Hepatocyte (in vitro differentiated cells): ENCODE results near the gene RUNX3. TPM values are rescaled to one million over a fixed set of nuclear protein-coding genes. Genes with fewer than 3 reads are reported as not detected.
A peak's percentile ranks its signal among the peaks of the same experiment; 100 is the strongest.

Source experiments
- DNase-seq: peaks from one replicate; pipeline ENCODE4 v3.0.0-alpha.2; 2016; ENCODE audit warnings: low spot score
- H2AFZ ChIP-seq: fragments of 200-600 bp; sonication (generic); 2 replicates; pipeline ENCODE4 v1.6.0; 2016; ENCODE audit warnings: antibody characterized with exemption, mild to moderate bottlenecking
- H3K27ac ChIP-seq: fragments of 200-600 bp; sonication (generic); 2 replicates; pipeline ENCODE4 v1.5.1; 2016; ENCODE audit warnings: mild to moderate bottlenecking
- H3K27me3 ChIP-seq: fragments of 200-600 bp; sonication (generic); 2 replicates; pipeline ENCODE4 v1.6.1; 2016
- H3K36me3 ChIP-seq: fragments of 200-600 bp; sonication (generic); replicated peaks from 2 replicates; pipeline ENCODE4 v1.5.1; 2016; ENCODE audit warnings: low read depth; ENCODE audit not compliant: insufficient read depth
- H3K4me1 ChIP-seq: fragments of 200-600 bp; sonication (generic); 2 replicates; pipeline ENCODE4 v1.5.1; 2016; ENCODE audit warnings: mild to moderate bottlenecking, moderate library complexity; ENCODE audit not compliant: insufficient read depth
- H3K4me2 ChIP-seq: fragments of 200-600 bp; sonication (generic); 2 replicates; pipeline ENCODE4 v1.6.0; 2016
- H3K4me3 ChIP-seq: fragments of 200-600 bp; sonication (generic); 2 replicates; pipeline ENCODE4 v1.5.1; 2016; ENCODE audit warnings: mild to moderate bottlenecking
- H3K79me2 ChIP-seq: fragments of 200-600 bp; sonication (generic); 2 replicates; pipeline ENCODE4 v1.6.0; 2017; ENCODE audit warnings: mild to moderate bottlenecking
- H3K9me2 ChIP-seq: fragments of 200-600 bp; sonication (generic); replicated peaks from 2 replicates; pipeline ENCODE4 v1.6.0; 2017; ENCODE audit warnings: mild to moderate bottlenecking; ENCODE audit not compliant: insufficient read depth
- H3K9me3 ChIP-seq: fragments of 200-600 bp; sonication (generic); 2 replicates; pipeline ENCODE4 v1.5.1; 2016; ENCODE audit warnings: low read depth, mild to moderate bottlenecking
- H4K20me1 ChIP-seq: fragments of 200-600 bp; sonication (generic); 2 replicates; pipeline ENCODE4 v1.6.0; 2016; ENCODE audit warnings: mild to moderate bottlenecking; ENCODE audit not compliant: insufficient read depth, poor library complexity, severe bottlenecking
- EZH2 ChIP-seq: fragments of 200-600 bp; sonication (generic); IDR thresholded peaks from 2 replicates; pipeline ENCODE4 v1.6.1; 2016; ENCODE audit warnings: antibody characterized with exemption, mild to moderate bottlenecking, borderline replicate concordance
- EZH2phosphoT487 ChIP-seq: fragments of 200-600 bp; sonication (generic); IDR thresholded peaks from one replicate; pipeline ENCODE4 v1.6.1; 2018; ENCODE audit warnings: antibody characterized with exemption, mild to moderate bottlenecking, low read depth, moderate library complexity; ENCODE audit not compliant: unreplicated experiment, severe bottlenecking
- WGBS: methylation state at CpG from one replicate; pipeline ENCODE4 v1.1.6; 2016; ENCODE audit warnings: low lambda C conversion rate; ENCODE audit errors: missing lambda C conversion rate; 5-methylcytosine and 5-hydroxymethylcytosine counted together
- polyA plus RNA-seq: library from polyadenylated mRNA; unstranded; fragments of >200 nt; fragmentation: Nextera tagmentation; extraction: Ambion mirVana; gene quantifications from 2 replicates; pipeline ENCODE4 v1.2.1, GENCODE V29; 2016
- total RNA-seq: library from RNA; depleted of rRNA; stranded (reverse); fragments of >200 nt; gene quantifications from 2 replicates; pipeline ENCODE4 v1.2.3, GENCODE V29; 2014
- TF ChIP-seq, protein P1 (sequence below): fragments of 200-600 bp; sonication (generic); IDR thresholded peaks from 2 replicates; pipeline ENCODE4 v1.5.1; 2016; ENCODE audit warnings: antibody characterized with exemption, mild to moderate bottlenecking; ENCODE audit not compliant: poor library complexity

RUNX3 gene
- total and polyA plus RNA-seq, 2 experiments from 2014 or later = 0.13 to 0.16 TPM

DNA sequence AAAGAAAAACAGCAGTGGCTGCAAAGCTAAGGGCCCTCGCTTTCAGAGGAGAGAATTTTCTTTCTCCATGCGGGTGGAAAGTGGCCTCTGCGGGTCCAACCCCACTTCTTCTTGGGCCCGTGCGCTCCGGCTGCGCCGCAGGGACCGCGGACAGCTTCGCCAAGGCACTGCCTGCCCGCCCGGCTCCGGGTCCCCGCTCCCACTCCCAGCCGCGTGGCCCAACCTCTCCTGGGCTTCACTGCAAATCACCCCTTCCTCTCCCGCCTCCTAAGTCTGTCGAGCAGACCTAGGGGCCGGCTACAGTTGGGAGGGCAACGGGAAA, 1.0 kb upstream of the RUNX3 start:
- Histone ChIP-seq H3K79me2 (no peaks in the 10 kb centered on the region), H3K9me3 (no peaks in the 10 kb centered on the region), H3K4me1 (peaks cover 20% of the 10 kb centered on the region), H3K4me2 (no peak overlapping the region), H3K36me3 (no peaks in the 10 kb centered on the region), H2AFZ (no peak overlapping the region), H3K27ac (no peak overlapping the region), H4K20me1 (no peaks in the 10 kb centered on the region), H3K9me2 (no peaks in the 10 kb centered on the region), H3K4me3 (no peak overlapping the region), H3K27me3 (peaks cover 88% of the 10 kb centered on the region)
- DNase-seq = no peak
- WGBS = 12% methylated on average over 21 of the region's 21 CpGs
- TF ChIP-seq EZH2phosphoT487 (no peak), EZH2 (no peak)
- TF ChIP-seq, protein P1, sequence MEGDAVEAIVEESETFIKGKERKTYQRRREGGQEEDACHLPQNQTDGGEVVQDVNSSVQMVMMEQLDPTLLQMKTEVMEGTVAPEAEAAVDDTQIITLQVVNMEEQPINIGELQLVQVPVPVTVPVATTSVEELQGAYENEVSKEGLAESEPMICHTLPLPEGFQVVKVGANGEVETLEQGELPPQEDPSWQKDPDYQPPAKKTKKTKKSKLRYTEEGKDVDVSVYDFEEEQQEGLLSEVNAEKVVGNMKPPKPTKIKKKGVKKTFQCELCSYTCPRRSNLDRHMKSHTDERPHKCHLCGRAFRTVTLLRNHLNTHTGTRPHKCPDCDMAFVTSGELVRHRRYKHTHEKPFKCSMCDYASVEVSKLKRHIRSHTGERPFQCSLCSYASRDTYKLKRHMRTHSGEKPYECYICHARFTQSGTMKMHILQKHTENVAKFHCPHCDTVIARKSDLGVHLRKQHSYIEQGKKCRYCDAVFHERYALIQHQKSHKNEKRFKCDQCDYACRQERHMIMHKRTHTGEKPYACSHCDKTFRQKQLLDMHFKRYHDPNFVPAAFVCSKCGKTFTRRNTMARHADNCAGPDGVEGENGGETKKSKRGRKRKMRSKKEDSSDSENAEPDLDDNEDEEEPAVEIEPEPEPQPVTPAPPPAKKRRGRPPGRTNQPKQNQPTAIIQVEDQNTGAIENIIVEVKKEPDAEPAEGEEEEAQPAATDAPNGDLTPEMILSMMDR = no peak

- Histone ChIP-seq H3K4me3 (no peak overlapping the region), H3K79me2 (no peaks in the 10 kb centered on the region), H2AFZ (peak overlapping the region; percentile 45), H3K27me3 (peaks cover 94% of the 10 kb centered on the region), H4K20me1 (no peaks in the 10 kb centered on the region), H3K9me3 (no peaks in the 10 kb centered on the region), H3K36me3 (no peaks in the 10 kb centered on the region), H3K9me2 (no peaks in the 10 kb centered on the region), H3K4me1 (peaks cover 20% of the 10 kb centered on the region), H3K4me2 (peak overlapping the region; percentile 73), H3K27ac (no peak overlapping the region)
- DNase-seq = peak; percentile 30
- WGBS = 2% methylated on average over 102 of the region's 129 CpGs
- TF ChIP-seq, protein P1 = no peak
- TF ChIP-seq EZH2 (peak; percentile 97), EZH2phosphoT487 (peak; percentile 78)
Observed at GRCh38 chr1:24929398-24930259, 447 bp downstream of the RUNX3 start.

- no peak for DNase-seq
- Histone ChIP-seq H3K79me2 (no peaks in the 10 kb centered on the region), H3K9me2 (no peaks in the 10 kb centered on the region), H3K36me3 (no peaks in the 10 kb centered on the region), H2AFZ (peak overlapping the region; percentile 45), H3K4me2 (peak overlapping the region; percentile 68), H3K27ac (no peak overlapping the region), H3K27me3 (peaks cover 89% of the 10 kb centered on the region), H3K4me3 (no peak overlapping the region), H4K20me1 (no peaks in the 10 kb centered on the region), H3K4me1 (peaks cover 20% of the 10 kb centered on the region), H3K9me3 (no peaks in the 10 kb centered on the region)
- TF ChIP-seq, protein P1 = no peak
- no peak for TF ChIP-seq EZH2phosphoT487
- TF ChIP-seq EZH2 = peak; percentile 99
- WGBS = 3% methylated on average over 48 of the region's 48 CpGs
Observed at GRCh38 chr1:24928689-24929397, 1.2 kb downstream of the RUNX3 start.
